NCI-H1092 (cell line): ENCODE data around the gene DLG3.
A peak's percentile ranks its signal among the peaks of the same experiment; 100 is the strongest.
"Not testable (repeated sequence)": the region's sequence is repeated elsewhere in the genome, so short reads cannot be mapped to it uniquely, and the experiment has no call there.

Experiments
- DNase-seq: peaks from one replicate; lab custom pipeline; 2025; lab: John Stamatoyannopoulos, UW

The DLG3 gene

DNA sequence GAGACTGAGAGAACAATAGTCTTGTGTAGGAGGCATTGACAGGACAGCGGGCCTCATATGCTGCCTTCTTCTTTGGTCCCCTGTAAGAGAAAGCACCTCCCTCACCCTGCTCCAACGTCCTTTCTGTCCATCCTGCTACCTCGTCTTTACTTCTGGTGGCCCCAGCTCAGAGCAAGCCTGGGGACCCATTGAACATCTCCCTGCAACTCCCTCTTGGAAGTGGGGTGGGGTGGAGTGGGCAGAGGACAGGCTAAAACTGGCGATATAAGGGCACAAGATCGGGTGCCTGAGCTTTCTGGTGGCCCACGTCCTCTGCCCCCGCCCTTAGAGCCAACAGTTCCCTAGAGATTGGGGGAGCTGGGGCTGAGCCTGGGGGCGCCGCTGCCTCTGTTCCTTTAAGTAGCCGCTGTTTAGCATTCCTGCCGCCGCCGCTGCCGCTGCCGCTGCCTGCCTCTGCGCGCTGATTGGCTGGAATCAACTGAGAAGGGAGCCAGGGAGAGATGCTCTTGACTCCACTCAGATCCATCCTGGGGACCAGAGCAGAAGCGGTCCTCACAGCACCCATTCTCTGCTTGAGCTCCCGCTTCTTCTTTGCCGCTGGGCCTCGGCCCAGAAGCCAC, at the start of gene DLG3:
Gene DLG3 (plus strand): TSS at position 510 of the 620 bp plus-strand sequence. CDS start 367 bp downstream, outside the sequence.
- DNase-seq: no peak

DNA sequence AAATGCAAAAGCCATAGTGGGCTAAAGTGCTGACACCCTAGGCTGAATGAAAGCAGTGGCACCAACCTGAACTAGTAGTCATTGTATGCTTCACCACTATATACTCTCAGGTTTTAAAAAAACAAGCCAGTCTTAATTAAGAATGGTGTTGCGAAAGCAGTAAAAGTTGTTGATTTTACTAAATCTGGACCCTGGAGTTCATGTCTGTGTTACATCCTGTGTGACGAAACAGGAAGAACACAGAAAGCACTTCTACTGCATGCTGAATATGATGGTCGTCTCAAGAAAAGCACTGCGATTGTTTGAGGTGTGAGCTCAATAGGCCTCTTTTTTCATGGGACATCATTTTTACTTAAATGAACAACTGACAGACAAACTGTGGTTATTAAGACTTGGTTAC, 45.7 kb upstream of the DLG3 start:
- DNase-seq: no peak

DNA sequence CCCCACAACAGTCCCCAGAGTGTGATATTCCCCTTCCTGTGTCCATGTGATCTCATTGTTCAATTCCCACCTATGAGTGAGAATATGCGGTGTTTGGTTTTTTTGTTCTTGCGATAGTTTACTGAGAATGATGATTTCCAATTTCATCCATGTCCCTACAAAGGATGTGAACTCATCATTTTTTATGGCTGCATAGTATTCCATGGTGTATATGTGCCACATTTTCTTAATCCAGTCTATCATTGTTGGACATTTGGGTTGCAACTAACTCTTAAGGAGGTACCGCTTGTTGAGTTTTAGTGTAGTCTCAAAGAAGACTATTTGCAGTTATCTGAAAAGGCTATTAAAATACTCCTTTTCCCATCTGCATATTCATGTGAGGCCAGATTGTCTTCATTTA, 44.5 kb upstream of the DLG3 start:
- DNase-seq: not testable (repeated sequence)

DNA sequence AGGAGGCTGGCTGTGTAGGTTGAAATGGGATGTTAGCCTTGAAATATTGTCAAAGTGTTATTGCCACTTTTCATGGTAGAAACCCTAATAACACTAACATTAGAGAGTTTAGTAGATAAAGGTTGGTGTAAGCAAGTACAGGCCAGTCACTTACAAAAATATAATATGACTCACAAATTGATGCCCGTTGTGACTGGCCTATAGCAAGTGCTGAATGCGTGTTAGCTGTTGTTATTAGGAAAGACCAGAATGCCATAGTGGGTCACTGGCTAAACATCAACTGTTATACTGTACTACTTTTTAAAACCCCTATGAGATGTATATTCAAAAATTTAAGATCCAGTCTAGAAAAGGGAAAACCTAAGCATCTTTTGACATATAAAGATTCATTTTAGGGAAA, 41.9 kb upstream of the DLG3 start:
- no peak for DNase-seq

DNA sequence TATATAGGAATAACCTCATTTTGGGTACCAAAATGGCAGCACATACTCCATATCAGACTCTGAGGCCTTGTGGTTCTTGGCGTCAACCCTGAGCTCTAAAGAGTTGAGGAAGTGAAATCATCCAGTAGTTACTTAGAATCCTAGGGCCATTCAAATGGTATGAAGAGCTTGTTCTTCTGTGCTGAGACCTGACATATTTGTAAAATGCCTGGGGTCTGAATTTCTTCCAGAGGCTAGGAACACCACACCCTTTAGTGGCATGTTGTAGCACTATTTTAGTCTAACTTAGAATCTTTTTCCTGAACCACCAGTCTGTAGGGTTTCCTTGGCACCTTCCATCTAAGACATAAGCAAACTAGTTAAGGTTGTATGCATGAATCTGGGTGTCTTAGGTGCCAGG, 39.6 kb upstream of the DLG3 start:
- no peak for DNase-seq

DNA sequence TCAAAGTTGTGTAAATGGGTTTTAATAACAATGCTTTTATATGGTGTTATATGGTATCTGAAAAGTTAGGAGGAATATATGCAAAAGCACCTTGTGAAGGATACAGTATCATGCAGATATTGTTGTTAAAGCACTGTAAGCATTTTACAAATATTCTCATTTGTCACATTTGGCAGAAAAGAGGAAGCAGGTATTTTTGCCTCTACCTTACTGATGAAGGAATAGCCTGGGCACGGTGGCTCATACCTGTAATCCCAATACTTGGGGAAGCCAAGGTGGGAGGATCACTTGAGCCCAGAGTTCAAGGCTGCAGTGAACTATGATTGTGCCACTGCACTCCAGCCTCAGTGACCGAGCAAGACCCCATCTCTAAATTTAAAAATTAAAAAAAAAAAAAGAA, 33.7 kb upstream of the DLG3 start:
- DNase-seq: no peak

DNA sequence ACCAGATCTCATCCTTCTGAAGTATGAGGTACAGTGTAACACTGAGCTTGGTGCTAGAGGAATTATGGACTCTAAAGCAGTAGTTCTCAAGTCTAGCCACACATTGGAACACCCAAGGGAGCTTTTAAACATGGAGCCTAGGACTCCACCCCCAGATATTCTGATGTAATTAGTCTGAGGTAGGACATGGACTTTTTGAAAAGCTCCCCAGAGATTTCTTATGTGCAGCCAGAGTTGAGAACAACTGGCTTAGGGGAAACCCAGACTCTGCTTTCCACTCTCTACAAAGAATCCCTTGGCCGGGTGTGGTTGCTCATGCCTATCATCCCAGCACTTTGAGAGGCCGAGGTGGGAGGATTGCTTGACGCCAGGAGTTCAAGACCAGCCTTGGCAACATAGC, 33.2 kb upstream of the DLG3 start:
- no peak for DNase-seq

DNA sequence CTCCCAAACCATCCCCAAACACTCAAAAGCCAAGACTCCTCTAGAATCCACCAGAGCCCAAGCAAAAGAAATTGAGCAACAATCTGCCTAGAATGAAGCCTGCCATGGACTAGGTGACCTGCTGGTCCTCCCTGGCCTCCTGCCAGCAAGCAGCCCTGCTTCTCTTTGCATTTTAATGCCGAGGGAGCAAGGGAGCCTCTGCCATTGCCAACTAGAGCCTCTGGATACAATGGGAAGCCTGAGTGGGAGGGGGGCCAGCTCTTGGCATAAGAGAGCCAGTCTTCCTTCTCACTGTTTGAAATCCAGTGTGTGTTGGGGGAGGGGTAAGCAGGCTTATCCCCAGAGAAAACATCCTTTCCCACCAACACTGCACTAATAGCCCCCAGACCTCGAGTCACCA, 23.0 kb upstream of the DLG3 start:
- peak; percentile 15 for DNase-seq

DNA sequence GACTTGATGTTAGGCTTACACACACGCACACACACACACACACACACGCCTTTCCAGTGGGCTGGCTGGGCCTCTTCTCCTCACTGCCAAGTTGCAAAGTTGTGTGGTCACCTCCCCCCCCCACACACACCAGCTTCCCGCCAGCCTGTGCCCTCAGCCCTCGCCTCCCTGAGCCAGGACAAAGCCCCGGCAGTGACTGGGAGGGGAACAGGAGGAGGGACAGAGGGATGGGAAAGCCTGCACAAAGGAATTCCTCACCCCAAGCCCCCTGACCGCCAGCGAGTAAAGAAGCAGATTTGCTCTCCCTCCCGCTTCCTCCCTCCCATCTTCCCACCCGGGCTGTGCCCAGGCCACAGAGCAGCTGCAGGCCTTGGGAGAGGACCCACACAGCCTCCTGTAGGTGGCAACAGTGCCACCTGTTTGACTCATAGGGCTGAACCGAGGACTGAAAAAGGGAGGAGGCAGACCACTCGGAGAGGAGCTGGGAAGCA, 21.7 kb upstream of the DLG3 start, which contains the start of gene GDPD2:
Gene GDPD2 (plus strand): TSS at position 464 of the 491 bp plus-strand sequence. CDS start 1,671 bp downstream, outside the sequence.
- peak; percentile 21 for DNase-seq

DNA sequence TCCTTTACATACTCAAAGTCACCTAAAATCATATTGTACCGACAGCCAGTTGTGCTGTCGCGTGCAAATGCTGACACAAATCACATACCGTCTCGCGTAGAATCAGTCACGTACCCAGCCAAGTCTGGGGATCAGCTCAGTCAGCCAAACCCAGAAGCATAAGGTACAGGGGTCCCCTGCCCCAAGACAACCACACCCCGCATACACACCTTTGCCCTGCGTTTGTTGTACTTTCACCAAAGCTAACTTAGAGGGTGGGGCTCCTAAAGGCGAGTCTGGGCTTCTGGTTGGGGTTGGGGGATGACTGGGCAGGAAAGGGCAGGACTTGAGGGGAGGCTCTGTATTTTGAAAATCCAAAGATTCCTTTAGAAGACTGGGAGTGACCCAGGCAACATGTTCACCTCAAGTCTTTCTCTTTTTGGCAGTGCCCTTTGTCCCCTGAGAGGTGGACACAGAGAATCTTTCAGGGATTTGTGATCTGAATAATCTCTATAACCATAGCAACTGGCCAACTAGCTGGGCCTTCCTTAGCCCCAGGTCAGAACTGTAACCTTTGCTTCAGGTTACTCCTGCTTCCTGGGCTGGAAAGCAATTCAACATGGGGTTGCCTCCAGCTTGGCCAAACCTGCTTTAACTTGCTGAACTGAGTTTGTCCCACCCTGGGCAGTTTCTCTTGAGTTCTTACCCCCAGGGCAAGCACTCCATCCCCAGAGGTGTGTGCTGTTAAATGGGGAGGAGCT, 20.5 kb upstream of the DLG3 start:
- no peak for DNase-seq

DNA sequence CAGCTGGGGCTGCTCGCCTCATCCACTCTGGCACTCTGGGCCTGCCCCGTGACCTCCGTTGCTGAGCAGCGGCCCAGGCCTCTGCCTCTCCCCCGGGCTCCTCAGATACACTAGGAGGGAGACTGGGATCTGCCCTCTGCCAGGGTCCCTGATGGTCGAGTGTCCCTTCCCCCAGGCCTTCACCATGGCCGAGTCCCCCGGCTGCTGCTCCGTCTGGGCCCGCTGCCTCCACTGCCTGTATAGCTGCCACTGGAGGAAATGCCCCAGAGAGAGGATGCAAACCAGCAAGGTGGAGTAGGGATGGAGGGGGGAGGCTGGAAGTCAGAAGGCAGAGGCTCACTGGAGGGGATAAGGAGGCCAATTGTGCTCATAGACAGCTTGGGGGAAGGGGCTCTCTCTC, 19.8 kb upstream of the DLG3 start:
- no peak for DNase-seq

DNA sequence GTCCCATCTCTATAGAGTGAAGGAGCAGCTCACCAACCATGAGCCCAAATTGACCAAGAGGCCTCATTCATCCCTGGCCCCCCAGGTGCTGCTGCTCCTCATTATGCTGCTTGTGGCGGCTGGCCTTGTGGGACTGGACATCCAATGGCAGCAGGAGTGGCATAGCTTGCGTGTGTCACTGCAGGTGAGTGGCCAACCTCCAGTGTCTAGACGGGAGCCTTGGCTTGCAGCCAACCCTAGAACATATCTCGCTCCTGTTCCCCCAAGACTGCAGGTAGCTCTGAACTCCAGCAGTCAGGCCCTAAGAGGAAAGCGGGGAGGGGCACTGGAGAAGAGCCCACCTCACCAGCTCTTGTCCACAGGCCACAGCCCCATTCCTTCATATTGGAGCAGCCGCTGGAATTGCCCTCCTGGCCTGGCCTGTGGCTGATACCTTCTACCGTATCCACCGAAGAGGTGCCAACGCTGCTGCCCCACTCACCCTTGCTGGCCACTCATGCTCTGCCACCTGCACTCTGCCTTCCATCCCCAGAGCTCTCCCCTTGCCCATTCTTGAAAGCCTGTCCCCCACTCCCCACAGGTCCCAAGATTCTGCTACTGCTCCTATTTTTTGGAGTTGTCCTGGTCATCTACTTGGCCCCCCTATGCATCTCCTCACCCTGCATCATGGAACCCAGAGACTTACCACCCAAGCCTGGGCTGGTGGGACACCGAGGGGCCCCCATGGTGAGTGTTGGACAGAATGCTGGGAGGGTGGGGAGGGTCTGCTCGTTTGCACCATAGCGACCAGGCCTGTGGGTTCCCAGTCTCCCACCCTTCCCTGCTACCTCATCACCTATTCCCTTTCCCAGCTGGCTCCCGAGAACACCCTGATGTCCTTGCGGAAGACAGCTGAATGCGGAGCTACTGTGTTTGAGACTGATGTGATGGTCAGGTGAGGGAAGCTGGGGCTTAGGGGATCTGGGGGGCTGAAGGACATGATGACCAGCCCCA, 18.1 kb upstream of the DLG3 start:
- DNase-seq: no peak

DNA sequence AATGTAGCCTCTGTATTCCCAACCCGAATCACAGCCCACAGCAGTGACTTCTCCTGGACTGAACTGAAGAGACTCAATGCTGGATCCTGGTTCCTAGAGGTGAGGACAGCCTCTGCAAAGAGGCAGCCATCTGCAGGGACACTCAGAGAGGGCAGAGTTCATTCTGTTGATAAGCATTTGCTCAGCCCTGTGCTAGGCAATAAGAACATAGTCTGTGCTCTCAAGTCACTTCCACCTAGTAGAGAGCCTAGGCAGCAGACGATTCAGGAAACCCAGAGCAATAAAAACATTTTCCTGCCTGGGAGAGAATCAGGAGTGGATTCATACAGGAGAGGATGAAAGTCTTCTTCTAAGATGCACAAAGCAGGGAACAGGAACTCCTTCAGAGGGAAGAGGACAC, 17.3 kb upstream of the DLG3 start:
- no peak for DNase-seq

DNA sequence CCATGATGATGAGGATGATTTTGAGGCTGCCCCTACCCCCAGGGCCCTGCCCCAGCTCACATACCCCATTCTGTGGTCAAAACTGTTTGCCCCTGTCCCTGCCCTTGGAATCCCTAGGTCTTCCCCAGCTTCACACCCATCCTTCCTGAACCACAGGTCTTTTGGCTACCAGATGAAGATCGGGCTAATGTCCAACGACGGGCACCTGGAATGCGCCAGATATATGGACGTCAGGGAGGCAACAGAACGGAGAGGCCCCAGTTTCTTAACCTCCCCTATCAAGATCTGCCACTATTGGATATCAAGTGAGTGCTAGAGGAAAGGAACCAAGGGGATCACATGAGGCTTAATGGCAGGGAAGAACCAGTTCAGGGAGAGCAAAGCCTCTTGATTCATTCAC, 14.9 kb upstream of the DLG3 start:
- no peak for DNase-seq

DNA sequence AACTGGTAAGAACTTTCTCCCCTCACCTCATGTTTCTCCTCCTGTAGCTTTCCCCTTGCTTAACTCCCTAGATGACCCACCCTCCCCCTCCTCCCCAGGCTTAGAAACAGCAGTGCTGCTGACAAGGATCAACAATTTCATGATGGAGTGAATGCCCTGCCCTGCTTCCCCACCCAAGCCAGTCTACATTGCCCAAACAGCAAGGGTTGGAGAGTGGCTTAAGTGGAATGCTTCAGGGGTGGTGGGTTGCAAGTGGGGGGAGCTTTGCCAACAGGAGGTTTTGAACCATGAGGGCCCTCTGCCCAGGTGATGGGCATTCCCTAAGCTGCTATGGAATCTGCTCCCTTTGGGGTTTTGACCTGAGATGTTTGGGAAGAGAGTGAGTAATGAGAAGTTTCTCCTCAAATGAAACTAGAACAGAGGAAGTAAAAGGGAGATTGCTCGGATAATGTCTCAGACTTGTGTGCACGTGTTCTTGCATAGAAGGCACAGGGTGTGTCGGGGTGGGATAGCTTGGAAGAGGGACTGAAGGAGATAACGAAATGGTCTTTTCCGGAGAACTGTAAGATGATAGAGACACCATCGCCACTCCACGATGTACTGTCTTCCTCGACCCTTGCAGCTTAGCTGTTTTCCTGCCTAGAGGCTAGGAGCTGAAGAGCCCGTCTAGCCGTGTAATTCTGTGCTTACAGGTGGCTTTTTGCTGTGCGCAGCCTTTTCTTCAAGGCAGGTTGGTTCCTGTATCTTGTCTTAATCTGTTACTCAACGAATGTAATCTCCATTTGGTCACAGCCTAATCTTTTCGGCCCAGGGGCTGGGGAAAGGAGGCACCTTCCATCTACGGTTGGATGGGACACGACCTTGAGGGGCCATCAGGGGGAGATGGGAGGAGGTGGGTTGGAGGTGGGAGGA, 11.4 kb upstream of the DLG3 start:
- DNase-seq: no peak

DNA sequence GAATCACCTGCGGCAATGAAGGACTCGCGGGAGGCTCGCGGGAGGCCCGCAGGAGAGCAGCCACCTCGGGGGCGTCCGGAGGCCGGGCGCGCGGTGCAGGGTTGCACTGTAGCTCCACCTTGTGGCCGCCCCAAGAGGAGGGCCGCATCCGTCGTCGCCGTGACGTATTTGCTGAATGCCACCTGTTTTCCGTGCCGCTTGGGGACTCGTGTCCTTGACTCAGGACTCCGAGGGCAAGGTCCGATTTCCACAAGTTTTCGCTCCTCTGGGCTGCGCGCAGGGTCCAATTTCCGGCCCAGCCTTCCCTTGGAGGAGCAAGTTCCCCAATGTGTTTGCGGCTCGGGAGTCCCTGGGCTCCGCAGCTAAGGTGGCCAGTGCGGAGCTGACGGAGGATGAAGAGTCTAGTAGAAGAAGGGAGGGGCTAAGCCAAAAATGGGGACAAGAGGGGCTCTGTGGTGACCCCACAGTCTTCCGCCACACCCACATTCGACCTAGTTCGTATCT, 10.7 kb upstream of the DLG3 start:
- no peak for DNase-seq

DNA sequence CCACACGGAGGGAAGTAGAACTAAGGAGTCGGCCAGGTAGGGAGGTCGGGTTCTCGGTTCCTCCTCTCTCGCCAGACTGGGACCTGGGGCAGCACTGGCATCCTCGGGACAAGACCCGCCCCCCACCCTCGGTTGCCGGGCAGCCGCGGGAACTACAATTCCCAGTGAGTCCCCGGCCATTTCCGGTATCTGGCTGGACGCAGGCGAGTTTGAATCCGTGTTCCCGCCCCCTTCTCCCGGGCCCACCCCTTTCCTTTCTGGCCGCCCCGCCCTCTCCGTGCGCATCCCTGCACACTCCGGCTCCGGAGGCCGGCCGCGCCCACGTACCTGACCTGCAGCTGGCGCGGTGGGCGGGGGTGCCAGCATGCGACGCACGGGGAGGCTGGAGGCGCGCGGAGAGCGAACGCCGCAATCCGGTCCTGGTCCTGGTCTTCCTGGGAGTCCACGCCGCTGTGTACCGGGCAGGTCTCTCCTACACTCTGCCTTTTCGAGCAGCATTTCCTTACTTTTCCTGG, 10.2 kb upstream of the DLG3 start:
- DNase-seq: peak; percentile 75

DNA sequence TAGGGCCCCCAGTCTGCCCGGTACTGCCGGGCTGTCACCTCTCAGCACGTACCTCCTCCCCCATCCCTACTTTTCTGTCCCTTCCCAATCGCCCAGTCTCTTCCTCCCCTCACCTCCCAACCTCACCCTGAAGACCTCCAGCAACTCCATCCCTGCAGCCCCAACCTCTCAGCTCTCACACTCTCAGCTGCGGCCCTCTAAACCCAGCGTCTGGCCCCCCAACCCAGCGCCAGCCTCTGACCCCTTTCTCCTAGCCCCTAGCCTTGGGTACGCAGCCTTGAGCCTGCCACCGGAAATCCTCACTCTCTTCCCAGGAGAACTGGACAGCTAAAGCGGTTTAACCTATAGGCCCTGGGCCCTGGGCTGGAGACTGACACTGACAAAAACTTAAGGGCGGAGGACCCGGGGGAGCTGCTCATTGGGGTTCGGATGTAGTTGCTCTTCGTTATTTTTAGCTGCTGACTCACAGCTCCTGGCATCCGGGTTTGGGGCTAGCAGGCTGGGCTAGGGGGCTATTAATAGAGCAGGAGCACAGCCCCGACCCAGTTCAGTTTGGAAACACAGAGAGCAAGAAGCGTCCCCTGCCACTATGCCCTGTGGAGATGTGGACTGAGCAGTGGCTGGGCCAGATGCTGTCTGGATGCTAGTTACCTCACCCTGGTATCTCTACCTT, 9.6 kb upstream of the DLG3 start:
- no peak for DNase-seq

DNA sequence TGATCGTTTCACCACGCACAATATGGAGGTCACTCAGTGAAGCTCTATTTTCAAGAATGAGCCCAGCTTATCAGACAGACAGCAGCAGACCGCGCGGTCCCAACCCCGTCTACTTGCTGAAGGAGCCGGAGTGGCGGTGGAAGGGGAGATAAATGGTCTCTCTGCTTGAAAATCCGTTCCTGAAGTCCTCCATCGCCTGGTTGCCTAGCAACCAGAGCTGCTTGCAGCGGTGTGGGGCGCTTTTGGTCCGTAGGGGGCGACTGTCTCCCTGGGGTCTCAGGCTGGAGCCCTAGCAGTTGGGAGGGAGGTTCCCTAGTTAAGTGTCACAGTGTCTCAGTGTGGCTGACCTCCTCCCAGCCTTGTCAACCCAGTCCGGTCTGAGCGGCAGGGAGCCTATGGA, 8.3 kb upstream of the DLG3 start:
- DNase-seq: peak; percentile 25

DNA sequence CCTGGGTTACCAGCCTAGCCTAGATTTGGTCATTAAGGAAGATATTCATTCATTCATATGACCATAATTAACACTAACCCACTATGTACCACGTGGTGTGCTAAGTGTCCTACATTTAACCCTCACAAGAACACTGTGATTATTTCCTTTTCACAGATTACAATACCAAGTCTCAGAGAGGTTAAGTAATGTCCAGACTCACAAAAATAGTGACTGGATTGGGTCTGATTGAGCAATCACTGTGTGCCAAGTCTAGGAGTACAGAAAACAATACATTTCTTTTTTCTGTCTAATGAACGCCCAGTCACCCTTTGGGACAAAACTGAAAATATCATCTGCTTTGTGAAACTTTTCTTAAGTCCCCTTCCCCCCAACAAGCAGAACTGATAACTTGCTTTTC, 7.6 kb upstream of the DLG3 start:
- no peak for DNase-seq
